NAMALWA (cell line): ENCODE measurements around the gene ARRB2.
"Not testable (repeated sequence)": the region's sequence is repeated elsewhere in the genome, so short reads cannot be mapped to it uniquely, and the experiment has no call there.

ENCODE experiments used
- DNase-seq: peaks from one replicate; pipeline ENCODE4 v3.0.0-alpha.2; 2015; ENCODE audit warnings: low spot score

ARRB2 gene

GRCh38 chr17:4701116-4701515 lies 9.3 kb upstream of the ARRB2 start:
- DNase-seq: no peak

GRCh38 chr17:4703330-4703691 lies 7.1 kb upstream of the ARRB2 start:
- DNase-seq: no peak

- DNase-seq: not testable (repeated sequence)
Measured at GRCh38 chr17:4704574-4704907, 5.9 kb upstream of the ARRB2 start.

GRCh38 chr17:4704991-4705390 lies 5.4 kb upstream of the ARRB2 start:
- no peak for DNase-seq

GRCh38 chr17:4706121-4706520 lies 4.3 kb upstream of the ARRB2 start:
- DNase-seq: no peak

GRCh38 chr17:4708436-4708835 lies 2.0 kb upstream of the ARRB2 start:
- DNase-seq: peak; percentile 69

- peak; percentile 35 for DNase-seq
Measured at GRCh38 chr17:4710693-4711634, 532 bp downstream of the ARRB2 start.

GRCh38 chr17:4711661-4712181 lies 1.3 kb downstream of the ARRB2 start:
- DNase-seq: no peak

- no peak for DNase-seq
Measured at GRCh38 chr17:4712526-4712925, 2.1 kb downstream of the ARRB2 start.

GRCh38 chr17:4714340-4715062 lies 4.1 kb downstream of the ARRB2 start:
- DNase-seq: not testable (repeated sequence)

GRCh38 chr17:4715063-4715744 lies 4.8 kb downstream of the ARRB2 start:
- no peak for DNase-seq

GRCh38 chr17:4716081-4716480 lies 5.6 kb downstream of the ARRB2 start:
- no peak for DNase-seq

- no peak for DNase-seq
Measured at GRCh38 chr17:4717791-4718190, 7.4 kb downstream of the ARRB2 start.

GRCh38 chr17:4718276-4718675 lies 7.8 kb downstream of the ARRB2 start:
- no peak for DNase-seq

GRCh38 chr17:4719146-4719545 lies 8.7 kb downstream of the ARRB2 start:
- DNase-seq: no peak

- no peak for DNase-seq
Measured at GRCh38 chr17:4719684-4720221, 9.3 kb downstream of the ARRB2 start.

GRCh38 chr17:4720787-4721186 lies 10.4 kb downstream of the ARRB2 start:
- DNase-seq: no peak

GRCh38 chr17:4721203-4722135 lies 11.0 kb downstream of the ARRB2 start:
- DNase-seq: no peak

GRCh38 chr17:4722678-4723240 lies 12.3 kb downstream of the ARRB2 start:
- no peak for DNase-seq

- DNase-seq: no peak
Measured at GRCh38 chr17:4724650-4725049, 14.2 kb downstream of the ARRB2 start.
